ENCODE data around the gene ZCCHC24.

DNA sequence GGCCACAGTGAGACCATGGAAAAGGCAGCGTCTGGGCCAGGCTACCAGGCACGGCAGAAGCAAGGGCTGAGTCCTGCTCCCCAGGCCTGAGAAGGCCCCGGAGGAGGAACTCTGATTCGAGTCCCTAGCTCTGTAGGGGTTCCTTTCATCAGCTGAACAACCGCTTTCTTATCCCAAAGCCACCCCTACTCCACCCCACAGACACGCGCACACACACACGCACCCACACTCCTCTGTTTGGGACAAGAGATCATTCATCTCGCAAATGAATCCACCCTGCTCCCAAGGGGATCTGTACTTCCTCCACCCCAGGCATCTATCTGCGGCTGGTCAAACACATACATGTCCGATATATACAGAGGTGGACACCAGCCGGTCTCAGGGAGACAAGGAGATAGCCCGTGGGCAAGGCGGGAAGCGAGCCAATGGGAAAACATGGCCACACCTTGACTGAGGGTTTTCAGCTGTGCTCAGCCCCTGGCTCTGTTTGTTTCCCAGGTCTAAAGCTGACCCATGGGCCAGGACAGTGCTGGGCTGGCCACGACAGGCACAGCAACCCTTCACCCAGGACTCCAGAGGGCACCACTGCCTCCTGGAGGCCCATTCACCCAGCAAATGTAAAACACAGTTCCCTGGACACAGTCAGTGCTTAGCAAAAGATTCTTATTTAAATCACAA, 7.3 kb downstream of the ZCCHC24 start:
- TF ChIP-seq, protein P1, sequence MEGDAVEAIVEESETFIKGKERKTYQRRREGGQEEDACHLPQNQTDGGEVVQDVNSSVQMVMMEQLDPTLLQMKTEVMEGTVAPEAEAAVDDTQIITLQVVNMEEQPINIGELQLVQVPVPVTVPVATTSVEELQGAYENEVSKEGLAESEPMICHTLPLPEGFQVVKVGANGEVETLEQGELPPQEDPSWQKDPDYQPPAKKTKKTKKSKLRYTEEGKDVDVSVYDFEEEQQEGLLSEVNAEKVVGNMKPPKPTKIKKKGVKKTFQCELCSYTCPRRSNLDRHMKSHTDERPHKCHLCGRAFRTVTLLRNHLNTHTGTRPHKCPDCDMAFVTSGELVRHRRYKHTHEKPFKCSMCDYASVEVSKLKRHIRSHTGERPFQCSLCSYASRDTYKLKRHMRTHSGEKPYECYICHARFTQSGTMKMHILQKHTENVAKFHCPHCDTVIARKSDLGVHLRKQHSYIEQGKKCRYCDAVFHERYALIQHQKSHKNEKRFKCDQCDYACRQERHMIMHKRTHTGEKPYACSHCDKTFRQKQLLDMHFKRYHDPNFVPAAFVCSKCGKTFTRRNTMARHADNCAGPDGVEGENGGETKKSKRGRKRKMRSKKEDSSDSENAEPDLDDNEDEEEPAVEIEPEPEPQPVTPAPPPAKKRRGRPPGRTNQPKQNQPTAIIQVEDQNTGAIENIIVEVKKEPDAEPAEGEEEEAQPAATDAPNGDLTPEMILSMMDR (IDR thresholded peaks at IDR 0.05; ENCODE audit: low read length) = no peak
- no peak for TF ChIP-seq EZH2 (IDR thresholded peaks at IDR 0.05; ENCODE audit: borderline replicate concordance, low read length)
